ENCODE measurements around the gene ZNF273. TPM values are rescaled to one million over a fixed set of nuclear protein-coding genes. Genes with fewer than 3 reads are reported as not detected.
"Not testable (repeated sequence)": the region's sequence is repeated elsewhere in the genome, so short reads cannot be mapped to it uniquely, and the experiment has no call there.

Gene ZNF273
- total RNA-seq, 2 experiments from 2014 or later = 22.8 to 23.7 TPM

DNA sequence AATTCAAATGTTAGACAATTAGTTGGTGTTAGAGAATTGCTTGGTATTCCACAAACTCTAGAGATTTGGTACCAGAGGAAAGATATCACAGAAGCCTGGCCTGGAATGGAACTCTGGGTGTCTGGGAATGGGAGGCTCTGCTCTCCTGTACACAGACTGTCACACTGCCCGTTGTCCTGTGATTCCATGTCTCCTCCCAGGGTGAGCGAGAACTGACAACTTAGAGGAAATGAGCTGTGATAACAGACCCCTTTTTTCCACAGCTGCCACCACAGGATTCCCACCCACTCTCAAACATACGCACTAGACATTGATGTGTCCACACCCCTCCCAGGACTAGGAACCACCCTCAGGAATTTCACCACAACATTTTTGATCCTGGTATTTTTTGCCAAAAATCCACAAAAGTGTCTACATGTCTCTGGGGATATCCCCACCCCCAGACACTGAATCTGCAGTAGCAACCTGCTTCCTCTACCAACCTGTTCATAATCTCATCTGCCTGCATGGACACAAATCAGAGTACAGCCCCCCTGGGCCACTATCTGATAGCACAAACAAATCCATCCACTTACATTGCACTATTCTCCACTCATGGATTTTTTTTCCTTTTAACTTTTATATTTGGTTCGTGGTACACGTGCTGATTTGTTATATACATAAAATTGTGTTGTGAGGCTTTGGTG is 4.7 kb downstream of the ZNF273 start:
- intact Hi-C loops (cut with micrococcal nuclease; ENCODE audit: unreplicated experiment) = loop anchor here (2.0 to 10.0 kb wide), 7 partner anchors 115 to 601 kb away; partner anchors contain the start of gene ZNF138
- no peak for TF ChIP-seq EZH2phosphoT487 (IDR thresholded peaks at IDR 0.05; ENCODE audit: borderline replicate concordance, low read depth, low read length)
- TF ChIP-seq, protein P1, sequence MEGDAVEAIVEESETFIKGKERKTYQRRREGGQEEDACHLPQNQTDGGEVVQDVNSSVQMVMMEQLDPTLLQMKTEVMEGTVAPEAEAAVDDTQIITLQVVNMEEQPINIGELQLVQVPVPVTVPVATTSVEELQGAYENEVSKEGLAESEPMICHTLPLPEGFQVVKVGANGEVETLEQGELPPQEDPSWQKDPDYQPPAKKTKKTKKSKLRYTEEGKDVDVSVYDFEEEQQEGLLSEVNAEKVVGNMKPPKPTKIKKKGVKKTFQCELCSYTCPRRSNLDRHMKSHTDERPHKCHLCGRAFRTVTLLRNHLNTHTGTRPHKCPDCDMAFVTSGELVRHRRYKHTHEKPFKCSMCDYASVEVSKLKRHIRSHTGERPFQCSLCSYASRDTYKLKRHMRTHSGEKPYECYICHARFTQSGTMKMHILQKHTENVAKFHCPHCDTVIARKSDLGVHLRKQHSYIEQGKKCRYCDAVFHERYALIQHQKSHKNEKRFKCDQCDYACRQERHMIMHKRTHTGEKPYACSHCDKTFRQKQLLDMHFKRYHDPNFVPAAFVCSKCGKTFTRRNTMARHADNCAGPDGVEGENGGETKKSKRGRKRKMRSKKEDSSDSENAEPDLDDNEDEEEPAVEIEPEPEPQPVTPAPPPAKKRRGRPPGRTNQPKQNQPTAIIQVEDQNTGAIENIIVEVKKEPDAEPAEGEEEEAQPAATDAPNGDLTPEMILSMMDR (conservative IDR thresholded peaks at IDR 0.05; ENCODE audit: low read length) = no peak
- peak overlapping the region; percentile 72 for H3K4me2 ChIP-seq (ENCODE audit: low read length)
- peak overlapping the region; percentile 86 for H3K4me3 ChIP-seq (ENCODE audit: low read depth, low read length, poor library complexity, severe bottlenecking)
- BruUV-seq (replicated peaks) = no TSS peak
- peaks cover 11% of the 10 kb centered on the region; the same call in 1 of the 2 replicates for H4K20me1 ChIP-seq (ENCODE audit: insufficient read depth, low read length)
- DNase-seq (ENCODE audit: low spot score) = peak; percentile 44
- peaks cover 65% of the 10 kb centered on the region for H3K4me1 ChIP-seq (ENCODE audit: insufficient read depth, low read length, poor library complexity, severe bottlenecking)
- ChIA-PET CTCF (ENCODE audit: unreplicated experiment) (no interaction called here), POLR2A (interaction anchor here (0.6 to 1.8 kb wide), 7 partner anchors 10 to 1583 kb away, joined by 3 to 6 read pairs (median 4); no protein-coding TSS in a partner anchor)
- H3K9me2 ChIP-seq (ENCODE audit: insufficient read depth, low read length) = no peaks in the 10 kb centered on the region
- no peak overlapping the region for H2AFZ ChIP-seq (ENCODE audit: low read length)
- peaks cover 21% of the 10 kb centered on the region for H3K9me3 ChIP-seq (ENCODE audit: low read length)
- peaks cover 97% of the 10 kb centered on the region for H3K79me2 ChIP-seq (ENCODE audit: insufficient read depth, low read depth, low read length)
- H3K36me3 ChIP-seq (ENCODE audit: insufficient read depth, low read length) = peaks cover 53% of the 10 kb centered on the region
- peak overlapping the region; percentile 79 for H3K27ac ChIP-seq (ENCODE audit: low read depth, low read length, poor library complexity, severe bottlenecking)

DNA sequence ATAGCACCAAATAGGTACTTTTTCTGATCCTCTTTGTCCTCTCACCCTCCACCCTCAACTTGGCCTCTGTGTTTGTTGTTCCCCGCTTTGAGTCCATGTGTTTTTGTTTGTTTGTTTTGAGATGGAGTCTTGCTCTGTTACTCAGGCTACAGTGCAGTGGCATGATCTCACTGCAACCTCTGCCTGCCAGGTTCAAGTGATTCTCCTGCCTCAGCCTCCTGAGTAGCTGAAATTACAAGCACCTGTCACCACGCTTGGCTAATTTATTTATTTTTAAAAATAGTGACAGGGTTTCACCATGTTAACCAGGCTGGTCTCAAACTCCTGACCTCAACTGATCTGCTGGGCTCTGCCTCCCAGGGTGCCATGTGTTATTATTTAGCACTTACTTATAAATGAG is 5.3 kb downstream of the ZNF273 start:
- POLR2A ChIA-PET = interaction anchor here (0.7 to 1.8 kb wide), 8 partner anchors 9 to 361 kb away, joined by 3 to 6 read pairs (median 4); no protein-coding TSS in a partner anchor
- Histone ChIP-seq H3K9me2 (ENCODE audit: insufficient read depth, low read length) (no peaks in the 10 kb centered on the region), H3K4me3 (ENCODE audit: low read depth, low read length, poor library complexity, severe bottlenecking) (peak overlapping the region; percentile 86), H3K36me3 (ENCODE audit: insufficient read depth, low read length) (peaks cover 59% of the 10 kb centered on the region), H3K27ac (ENCODE audit: low read depth, low read length, poor library complexity, severe bottlenecking) (peak overlapping the region; percentile 79), H3K4me1 (ENCODE audit: insufficient read depth, low read length, poor library complexity, severe bottlenecking) (peaks cover 65% of the 10 kb centered on the region), H3K9me3 (ENCODE audit: low read length) (peaks cover 27% of the 10 kb centered on the region), H3K79me2 (ENCODE audit: insufficient read depth, low read depth, low read length) (peaks cover 100% of the 10 kb centered on the region), H3K4me2 (ENCODE audit: low read length) (peak overlapping the region; percentile 72), H4K20me1 (ENCODE audit: insufficient read depth, low read length) (peaks cover 11% of the 10 kb centered on the region; the same call in 1 of the 2 replicates), H2AFZ (ENCODE audit: low read length) (no peak overlapping the region)
- intact Hi-C loops (cut with micrococcal nuclease; ENCODE audit: unreplicated experiment) = loop anchor here (2.0 to 10.0 kb wide), 6 partner anchors 116 to 602 kb away; partner anchors contain the start of gene ZNF138
- DNase-seq (ENCODE audit: low spot score) = peak; percentile 68
- no TSS peak for BruUV-seq (replicated peaks)
- TF ChIP-seq, protein P1 (conservative IDR thresholded peaks at IDR 0.05; ENCODE audit: low read length) = no peak
- TF ChIP-seq EZH2phosphoT487 (IDR thresholded peaks at IDR 0.05; ENCODE audit: borderline replicate concordance, low read depth, low read length) = no peak
- CTCF ChIA-PET (ENCODE audit: unreplicated experiment) = no interaction called here

DNA sequence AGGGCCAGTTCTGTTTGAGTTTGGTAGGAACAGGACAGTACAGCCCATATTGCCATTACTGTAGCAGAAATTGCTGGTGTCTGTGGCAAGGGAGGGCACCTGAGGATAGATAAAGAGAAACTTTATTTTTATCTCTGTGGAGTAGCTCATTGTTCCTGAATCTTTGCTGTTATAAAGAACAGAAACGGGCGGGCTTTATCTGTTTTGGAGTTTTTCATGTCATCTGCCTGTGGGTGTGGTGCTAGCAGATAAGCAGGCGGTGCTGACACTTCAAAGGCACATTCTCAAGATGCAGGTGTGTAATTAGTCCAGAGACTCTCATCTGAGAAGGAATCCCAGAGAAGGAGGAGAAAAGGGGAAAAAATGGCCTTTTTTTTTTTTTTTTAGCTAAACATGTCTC is 11.5 kb downstream of the ZNF273 start:
- Histone ChIP-seq H3K4me1 (ENCODE audit: insufficient read depth, low read length, poor library complexity, severe bottlenecking) (peaks cover 17% of the 10 kb centered on the region), H2AFZ (ENCODE audit: low read length) (no peak overlapping the region), H4K20me1 (ENCODE audit: insufficient read depth, low read length) (no peaks in the 10 kb centered on the region), H3K4me2 (ENCODE audit: low read length) (no peak overlapping the region), H3K36me3 (ENCODE audit: insufficient read depth, low read length) (peaks cover 96% of the 10 kb centered on the region), H3K4me3 (ENCODE audit: low read depth, low read length, poor library complexity, severe bottlenecking) (no peak overlapping the region), H3K27ac (ENCODE audit: low read depth, low read length, poor library complexity, severe bottlenecking) (no peak overlapping the region), H3K9me3 (ENCODE audit: low read length) (peaks cover 59% of the 10 kb centered on the region), H3K9me2 (ENCODE audit: insufficient read depth, low read length) (no peaks in the 10 kb centered on the region), H3K79me2 (ENCODE audit: insufficient read depth, low read depth, low read length) (peaks cover 94% of the 10 kb centered on the region)
- DNase-seq (ENCODE audit: low spot score) = no peak
- CTCF ChIA-PET (ENCODE audit: unreplicated experiment) = no interaction called here
- intact Hi-C loops (cut with micrococcal nuclease; ENCODE audit: unreplicated experiment) = no loop called here
- POLR2A ChIA-PET = interaction anchor here (0.5 to 0.7 kb wide), 3 partner anchors 11 to 746 kb away, joined by 3 to 4 read pairs (median 4); partner anchors contain the start of gene ZNF273
- BruUV-seq (replicated peaks) = no TSS peak
- TF ChIP-seq, protein P1 (conservative IDR thresholded peaks at IDR 0.05; ENCODE audit: low read length) = no peak
- no peak for TF ChIP-seq EZH2phosphoT487 (IDR thresholded peaks at IDR 0.05; ENCODE audit: borderline replicate concordance, low read depth, low read length)

DNA sequence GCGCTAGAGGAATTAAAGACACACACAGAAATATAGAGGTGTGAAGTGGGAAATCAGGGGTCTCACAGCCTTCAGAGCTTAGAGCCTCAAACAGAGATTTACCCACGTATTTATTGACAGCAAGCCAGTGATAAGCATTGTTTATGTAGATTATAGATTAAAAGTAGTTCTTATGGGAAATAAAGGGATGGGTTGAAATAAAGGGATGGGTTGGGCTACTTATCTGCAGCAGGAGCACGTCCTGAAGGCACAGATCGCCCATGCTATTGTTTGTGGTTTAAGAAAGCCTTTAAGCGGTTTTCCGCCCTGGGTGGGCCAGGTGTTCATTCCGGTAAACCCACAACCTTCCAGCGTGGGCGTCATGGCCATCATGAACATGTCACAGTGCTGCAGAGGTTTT is 12.2 kb downstream of the ZNF273 start:
- Histone ChIP-seq H3K9me3 (ENCODE audit: low read length) (peaks cover 54% of the 10 kb centered on the region), H3K36me3 (ENCODE audit: insufficient read depth, low read length) (peaks cover 96% of the 10 kb centered on the region), H3K79me2 (ENCODE audit: insufficient read depth, low read depth, low read length) (peaks cover 87% of the 10 kb centered on the region)
- H3K27ac ChIP-seq (ENCODE audit: low read depth, low read length, poor library complexity, severe bottlenecking); DNase-seq (ENCODE audit: low spot score); H4K20me1 ChIP-seq (ENCODE audit: insufficient read depth, low read length); H3K4me2 ChIP-seq (ENCODE audit: low read length); CTCF ChIA-PET (ENCODE audit: unreplicated experiment); H3K4me3 ChIP-seq (ENCODE audit: low read depth, low read length, poor library complexity, severe bottlenecking); BruUV-seq (replicated peaks); H3K4me1 ChIP-seq (ENCODE audit: insufficient read depth, low read length, poor library complexity, severe bottlenecking); POLR2A ChIA-PET; intact Hi-C loops (cut with micrococcal nuclease; ENCODE audit: unreplicated experiment); H2AFZ ChIP-seq (ENCODE audit: low read length); H3K9me2 ChIP-seq (ENCODE audit: insufficient read depth, low read length): not testable (repeated sequence)

All from OCI-LY7 (cell line).